SU-DHL-6 (cell line): ENCODE measurements around the gene SLC22A1.

Source experiments
- H2AFZ ChIP-seq: fragments of 200-600 bp; sonication (generic); 2 replicates; pipeline ENCODE4 v1.6.1; 2014; ENCODE audit warnings: low read depth, mild to moderate bottlenecking, moderate library complexity, mixed read lengths, antibody characterized with exemption, low read length; ENCODE audit not compliant: severe bottlenecking
- H3F3A ChIP-seq: fragments of 200-600 bp; shearing (Covaris generic); 2 replicates; pipeline ENCODE4 v1.6.0; 2016; ENCODE audit warnings: antibody characterized with exemption, mild to moderate bottlenecking; ENCODE audit not compliant: insufficient read depth
- H3K27ac ChIP-seq: fragments of 200-600 bp; sonication (generic); 2 replicates; pipeline ENCODE4 v1.5.1; 2016; ENCODE audit warnings: low read depth, mild to moderate bottlenecking, low read length, moderate library complexity, mixed read lengths
- H3K27me3 ChIP-seq: fragments of 200-600 bp; sonication (generic), shearing (Covaris generic); 2 replicates; pipeline ENCODE4 v1.6.0; 2014; ENCODE audit warnings: mild to moderate bottlenecking, low read length
- H3K36me3 ChIP-seq: fragments of 200-600 bp; sonication (generic); 2 replicates; pipeline ENCODE4 v1.6.1; 2014; ENCODE audit warnings: mild to moderate bottlenecking, low read length, mixed read lengths
- H3K4me2 ChIP-seq: fragments of 300-600, 200-600 bp; shearing (Covaris generic), sonication (generic); 2 replicates; pipeline ENCODE4 v1.6.0; 2014; ENCODE audit warnings: low read length, low read depth, mild to moderate bottlenecking; ENCODE audit not compliant: poor library complexity, severe bottlenecking
- H3K4me3 ChIP-seq: fragments of 200-600 bp; sonication (generic); 2 replicates; pipeline ENCODE4 v1.5.1; 2014; ENCODE audit warnings: antibody characterized with exemption, low read length, mild to moderate bottlenecking, mixed read lengths; ENCODE audit not compliant: insufficient read depth, poor library complexity, severe bottlenecking
- H3K79me2 ChIP-seq: fragments of 200-600 bp; sonication (generic); 2 replicates; pipeline ENCODE4 v1.6.1; 2014; ENCODE audit warnings: mild to moderate bottlenecking, low read length, moderate library complexity; ENCODE audit not compliant: insufficient read depth
- H3K9ac ChIP-seq: fragments of 200-600 bp; sonication (generic); 2 replicates; pipeline ENCODE4 v1.7.0; 2014; ENCODE audit warnings: mild to moderate bottlenecking, low read length
- H3K9me2 ChIP-seq: fragments of 200-600 bp; sonication (generic); replicated peaks from 2 replicates; pipeline ENCODE4 v1.6.1; 2014; ENCODE audit warnings: low read length; ENCODE audit not compliant: insufficient read depth
- H3K9me3 ChIP-seq: fragments of 200-600 bp; sonication (generic); 2 replicates; pipeline ENCODE4 v1.6.1; 2014; ENCODE audit warnings: low read length, mixed read lengths; ENCODE audit not compliant: insufficient read depth
- H4K20me1 ChIP-seq: fragments of 200-600 bp; sonication (generic); 2 replicates; pipeline ENCODE4 v1.6.1; 2014; ENCODE audit warnings: low read depth, mild to moderate bottlenecking, antibody characterized with exemption, low read length, moderate library complexity, mixed read lengths
- EZH2phosphoT487 ChIP-seq: fragments of 200-600 bp; sonication (generic), shearing (Covaris generic); conservative IDR thresholded peaks from 2 replicates; pipeline ENCODE4 v1.6.1; 2018; ENCODE audit warnings: mild to moderate bottlenecking, antibody characterized with exemption, low read length, moderate library complexity, mixed read lengths
- TF ChIP-seq, protein P1 (sequence below): fragments of 200-600 bp; sonication (generic); IDR thresholded peaks from one replicate; pipeline ENCODE4 v1.5.1; 2017; ENCODE audit warnings: antibody characterized with exemption, mild to moderate bottlenecking, low read length, moderate library complexity; ENCODE audit not compliant: insufficient read depth, poor library complexity, severe bottlenecking

Gene SLC22A1

GRCh38 chr6:160127270-160128124 lies 5.9 kb downstream of the SLC22A1 start:
- TF ChIP-seq EZH2phosphoT487: no peak
- TF ChIP-seq, protein P1, sequence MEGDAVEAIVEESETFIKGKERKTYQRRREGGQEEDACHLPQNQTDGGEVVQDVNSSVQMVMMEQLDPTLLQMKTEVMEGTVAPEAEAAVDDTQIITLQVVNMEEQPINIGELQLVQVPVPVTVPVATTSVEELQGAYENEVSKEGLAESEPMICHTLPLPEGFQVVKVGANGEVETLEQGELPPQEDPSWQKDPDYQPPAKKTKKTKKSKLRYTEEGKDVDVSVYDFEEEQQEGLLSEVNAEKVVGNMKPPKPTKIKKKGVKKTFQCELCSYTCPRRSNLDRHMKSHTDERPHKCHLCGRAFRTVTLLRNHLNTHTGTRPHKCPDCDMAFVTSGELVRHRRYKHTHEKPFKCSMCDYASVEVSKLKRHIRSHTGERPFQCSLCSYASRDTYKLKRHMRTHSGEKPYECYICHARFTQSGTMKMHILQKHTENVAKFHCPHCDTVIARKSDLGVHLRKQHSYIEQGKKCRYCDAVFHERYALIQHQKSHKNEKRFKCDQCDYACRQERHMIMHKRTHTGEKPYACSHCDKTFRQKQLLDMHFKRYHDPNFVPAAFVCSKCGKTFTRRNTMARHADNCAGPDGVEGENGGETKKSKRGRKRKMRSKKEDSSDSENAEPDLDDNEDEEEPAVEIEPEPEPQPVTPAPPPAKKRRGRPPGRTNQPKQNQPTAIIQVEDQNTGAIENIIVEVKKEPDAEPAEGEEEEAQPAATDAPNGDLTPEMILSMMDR: no peak
- no peaks in the 10 kb centered on the region for H3K79me2 ChIP-seq
- no peaks in the 10 kb centered on the region for H3K36me3 ChIP-seq
- no peak overlapping the region for H3K9ac ChIP-seq
- H3F3A ChIP-seq: no peaks in the 10 kb centered on the region
- no peak overlapping the region for H3K4me3 ChIP-seq
- no peaks in the 10 kb centered on the region for H3K9me3 ChIP-seq
- H4K20me1 ChIP-seq: no peaks in the 10 kb centered on the region
- no peaks in the 10 kb centered on the region for H3K9me2 ChIP-seq
- H3K4me2 ChIP-seq: no peak overlapping the region
- no peak overlapping the region for H3K27ac ChIP-seq
- no peak overlapping the region for H2AFZ ChIP-seq
- no peaks in the 10 kb centered on the region for H3K27me3 ChIP-seq

DNA sequence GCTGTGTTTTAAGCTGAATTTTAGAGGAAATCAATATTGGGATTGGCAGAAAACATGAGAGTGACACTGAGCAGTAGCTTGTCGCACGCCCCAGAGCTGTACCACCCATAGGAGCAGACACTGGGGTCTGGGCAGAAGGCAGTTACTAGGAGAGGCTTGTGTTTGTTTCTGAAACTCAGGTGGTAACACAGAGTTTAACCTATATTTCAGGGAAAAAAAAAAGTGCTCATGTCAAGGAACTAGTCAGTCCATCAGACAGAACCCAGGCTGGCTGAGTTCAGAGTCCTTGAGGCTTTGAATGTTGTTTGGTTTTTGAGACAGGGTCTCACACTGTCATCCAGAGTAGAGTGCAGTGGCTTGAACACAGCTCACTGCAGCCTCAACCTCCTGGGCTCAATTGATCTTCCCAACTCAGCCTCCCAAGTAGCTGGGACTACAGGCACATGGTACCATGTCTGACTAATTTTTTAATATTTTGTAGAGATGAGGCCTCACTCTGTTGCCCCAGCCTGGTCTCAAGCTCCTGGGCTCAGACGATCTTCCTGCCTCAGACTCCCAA lies 6.6 kb downstream of the SLC22A1 start:
- H3F3A ChIP-seq: no peaks in the 10 kb centered on the region
- H3K36me3 ChIP-seq: no peaks in the 10 kb centered on the region
- H3K27me3 ChIP-seq: no peaks in the 10 kb centered on the region
- H3K9me2 ChIP-seq: no peaks in the 10 kb centered on the region
- TF ChIP-seq, protein P1: no peak
- no peak for TF ChIP-seq EZH2phosphoT487
- H3K9me3 ChIP-seq: no peaks in the 10 kb centered on the region
- H3K79me2 ChIP-seq: no peaks in the 10 kb centered on the region
- no peak overlapping the region for H2AFZ ChIP-seq
- H3K27ac ChIP-seq: no peak overlapping the region
- H3K4me2 ChIP-seq: no peak overlapping the region
- H3K9ac ChIP-seq: no peak overlapping the region
- no peaks in the 10 kb centered on the region for H4K20me1 ChIP-seq
- H3K4me3 ChIP-seq: no peak overlapping the region

DNA sequence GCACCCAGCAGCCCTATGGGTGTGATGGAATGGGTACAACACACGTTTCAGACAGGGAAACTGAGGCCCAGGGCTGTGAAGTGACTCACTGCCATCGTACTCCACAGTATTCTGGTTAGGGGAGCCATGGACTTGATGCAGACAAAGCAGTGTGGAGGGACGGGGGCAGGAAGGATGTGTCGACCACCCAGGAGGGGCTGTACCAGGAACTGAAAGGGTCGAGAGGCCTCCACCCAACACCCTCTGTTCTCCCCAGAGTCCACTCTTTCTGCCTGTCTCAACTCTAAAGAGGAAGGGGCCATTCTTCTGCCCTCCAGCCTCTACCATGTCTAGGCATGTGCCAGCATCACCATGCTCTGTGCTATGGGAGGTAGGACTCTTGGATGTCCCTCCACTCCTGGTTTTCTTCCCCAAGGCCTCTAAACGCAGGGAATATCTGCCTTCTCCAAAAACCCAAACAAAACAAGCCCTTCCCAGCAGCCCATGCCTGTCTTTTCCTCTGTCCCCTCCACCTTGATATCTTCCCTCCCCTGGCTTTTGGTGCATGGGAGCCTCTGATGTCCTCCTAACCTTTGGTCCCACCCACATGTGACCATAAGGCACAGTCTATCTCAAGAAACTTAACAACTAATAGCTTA lies 7.4 kb downstream of the SLC22A1 start:
- Histone ChIP-seq H3K27me3 (no peaks in the 10 kb centered on the region), H3K4me2 (no peak overlapping the region), H3K36me3 (no peaks in the 10 kb centered on the region), H4K20me1 (no peaks in the 10 kb centered on the region), H3K9me2 (no peaks in the 10 kb centered on the region), H3K27ac (no peak overlapping the region), H3F3A (no peaks in the 10 kb centered on the region), H3K9ac (no peak overlapping the region), H2AFZ (no peak overlapping the region), H3K79me2 (no peaks in the 10 kb centered on the region), H3K4me3 (no peak overlapping the region), H3K9me3 (no peaks in the 10 kb centered on the region)
- TF ChIP-seq, protein P1: no peak
- no peak for TF ChIP-seq EZH2phosphoT487
